ENCODE results near the gene CIZ1. TPM values are rescaled to one million over a fixed set of nuclear protein-coding genes. Genes with fewer than 3 reads are reported as not detected.

Gene CIZ1
- total RNA-seq, 1 experiment from 2014 or later: 104 TPM

DNA sequence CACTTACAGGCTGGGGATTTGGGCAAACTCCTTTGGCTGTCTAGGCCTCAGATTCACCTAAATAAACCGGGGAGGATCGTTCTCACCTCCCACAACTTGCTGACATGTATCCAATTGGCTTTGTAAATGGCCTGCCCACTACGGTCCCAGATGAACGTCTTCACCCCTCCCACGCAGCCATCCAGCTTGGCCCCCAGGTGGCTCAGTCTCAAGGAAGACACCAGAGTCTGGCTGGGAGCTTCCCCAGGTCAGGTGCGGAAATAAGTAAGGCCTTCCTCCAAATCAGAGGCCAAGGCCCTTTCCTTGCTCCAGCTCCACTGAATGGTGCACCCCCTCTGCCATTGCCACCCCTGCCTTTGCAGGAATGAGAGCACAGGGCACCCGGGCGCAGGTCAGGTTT, 11.4 kb downstream of the CIZ1 start:
- Histone ChIP-seq H3K79me2 (ENCODE audit: insufficient read depth, low read length) (no peaks in the 10 kb centered on the region), H2BK12ac (ENCODE audit: insufficient read length, low read depth, low read length) (no peak overlapping the region), H2BK120ac (ENCODE audit: low read depth, low read length, poor library complexity, severe bottlenecking) (no peak overlapping the region), H3K14ac (ENCODE audit: insufficient read depth, low read length) (no peak overlapping the region), H4K20me1 (ENCODE audit: control insufficient read depth, insufficient read depth, insufficient read length) (no peaks in the 10 kb centered on the region), H3K18ac (ENCODE audit: insufficient read length, low read depth, low read length) (no peak overlapping the region), H2BK20ac (ENCODE audit: low read depth, low read length, poor library complexity, severe bottlenecking) (no peak overlapping the region), H3K9me3 (ENCODE audit: control insufficient read depth, low read depth, low read length) (no peaks in the 10 kb centered on the region), H3K4ac (ENCODE audit: low read depth, low read length) (no peak overlapping the region), H3K79me1 (ENCODE audit: insufficient read depth, low read depth, low read length, poor library complexity, severe bottlenecking) (no peaks in the 10 kb centered on the region), H3T11ph (ENCODE audit: low read length) (no peak overlapping the region), H4K8ac (replicated peaks; ENCODE audit: insufficient read length, low read depth, low read length) (no peak overlapping the region), H4K5ac (ENCODE audit: insufficient read length, low read depth, low read length) (no peak overlapping the region), H3K4me2 (ENCODE audit: insufficient read depth, insufficient read length, low read length) (no peak overlapping the region), H3K4me1 (ENCODE audit: insufficient read depth, low read length) (no peaks in the 10 kb centered on the region), H3K23ac (ENCODE audit: insufficient read length, low read depth, low read length) (no peak overlapping the region), H2AFZ (ENCODE audit: low read length) (no peak overlapping the region), H3K27ac (ENCODE audit: insufficient read length, low read depth, low read length) (no peak overlapping the region), H4K91ac (ENCODE audit: insufficient read length, low read depth, low read length) (no peak overlapping the region), H3K23me2 (ENCODE audit: insufficient read length, low read depth, low read length, poor library complexity, severe bottlenecking) (no peaks in the 10 kb centered on the region), H3K9ac (ENCODE audit: extremely low read depth, insufficient read length, low read length) (no peak overlapping the region), H3K56ac (ENCODE audit: insufficient read length, low read depth, low read length) (no peak overlapping the region), H3K27me3 (ENCODE audit: insufficient read depth, low read length) (no peaks in the 10 kb centered on the region), H2AK5ac (ENCODE audit: insufficient read length, low read length) (no peak overlapping the region), H2BK15ac (ENCODE audit: low read depth, low read length) (no peak overlapping the region), H2BK5ac (ENCODE audit: insufficient read length, low read length) (no peak overlapping the region)
- no peaks in the 10 kb centered on the region for H3K27me3 Mint-ChIP-seq (ENCODE audit: low read depth)
- peaks cover 52 to 77% (median 74%) of the 10 kb centered on the region in 3 experiments for H3K36me3 Mint-ChIP-seq (ENCODE audit: insufficient read depth in 1 of 3, low read depth in 3 of 3)
- H3K27ac Mint-ChIP-seq: no peak overlapping the region; a peak in 1 of 7 replicates
- H3K4me1 Mint-ChIP-seq: peaks cover 0 to 2% of the 10 kb centered on the region in 2 experiments; a peak in 1 of 4 replicates
- WGBS (ENCODE audit: extremely low coverage, insufficient read length, low lambda C conversion rate): no CpG with 5 or more reads among the region's 8 CpGs
- H3K4me3 Mint-ChIP-seq: no peak overlapping the region
- peaks cover 2 to 7% of the 10 kb centered on the region in 2 experiments; a peak in 1 of 5 replicates for H3K9me3 Mint-ChIP-seq
- DNase-seq: no peak
- TF ChIP-seq, protein P1, sequence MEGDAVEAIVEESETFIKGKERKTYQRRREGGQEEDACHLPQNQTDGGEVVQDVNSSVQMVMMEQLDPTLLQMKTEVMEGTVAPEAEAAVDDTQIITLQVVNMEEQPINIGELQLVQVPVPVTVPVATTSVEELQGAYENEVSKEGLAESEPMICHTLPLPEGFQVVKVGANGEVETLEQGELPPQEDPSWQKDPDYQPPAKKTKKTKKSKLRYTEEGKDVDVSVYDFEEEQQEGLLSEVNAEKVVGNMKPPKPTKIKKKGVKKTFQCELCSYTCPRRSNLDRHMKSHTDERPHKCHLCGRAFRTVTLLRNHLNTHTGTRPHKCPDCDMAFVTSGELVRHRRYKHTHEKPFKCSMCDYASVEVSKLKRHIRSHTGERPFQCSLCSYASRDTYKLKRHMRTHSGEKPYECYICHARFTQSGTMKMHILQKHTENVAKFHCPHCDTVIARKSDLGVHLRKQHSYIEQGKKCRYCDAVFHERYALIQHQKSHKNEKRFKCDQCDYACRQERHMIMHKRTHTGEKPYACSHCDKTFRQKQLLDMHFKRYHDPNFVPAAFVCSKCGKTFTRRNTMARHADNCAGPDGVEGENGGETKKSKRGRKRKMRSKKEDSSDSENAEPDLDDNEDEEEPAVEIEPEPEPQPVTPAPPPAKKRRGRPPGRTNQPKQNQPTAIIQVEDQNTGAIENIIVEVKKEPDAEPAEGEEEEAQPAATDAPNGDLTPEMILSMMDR (conservative IDR thresholded peaks at IDR 0.05): no peak

Data from H9 (cell line).